Ishikawa (cell line): ENCODE measurements around the gene DOCK3.
A peak's percentile ranks its signal among the peaks of the same experiment; 100 is the strongest.

Experiments
- CEBPB ChIP-seq: IDR thresholded peaks from 2 replicates; pipeline ENCODE4 v1.6.1; 2012
- CREB1 ChIP-seq: IDR thresholded peaks from 2 replicates; pipeline ENCODE4 v1.6.1; 2012; ENCODE audit warnings: low read depth
- EGR1 ChIP-seq: IDR thresholded peaks from 2 replicates; pipeline ENCODE4 v1.6.1; 2012
- EP300 ChIP-seq: IDR thresholded peaks from 2 replicates; pipeline ENCODE4 v1.6.1; 2012; ENCODE audit warnings: borderline replicate concordance
- FOXM1 ChIP-seq: IDR thresholded peaks from 2 replicates; pipeline ENCODE4 v1.6.1; 2012; ENCODE audit warnings: low read depth, borderline replicate concordance
- NFIC ChIP-seq: IDR thresholded peaks from 2 replicates; pipeline ENCODE4 v1.6.1; 2012
- RAD21 ChIP-seq: IDR thresholded peaks from 2 replicates; pipeline ENCODE4 v1.6.1; 2012; ENCODE audit warnings: low read depth
- TAF1 ChIP-seq: IDR thresholded peaks from 2 replicates; pipeline ENCODE4 v1.6.1; 2012; ENCODE audit warnings: low read depth, mild to moderate bottlenecking
- TCF12 ChIP-seq: IDR thresholded peaks from 2 replicates; pipeline ENCODE4 v1.6.1; 2012; ENCODE audit warnings: low read depth
- TEAD4 ChIP-seq: IDR thresholded peaks from 2 replicates; pipeline ENCODE4 v1.6.1; 2012
- YY1 ChIP-seq: IDR thresholded peaks from 2 replicates; pipeline ENCODE4 v1.6.1; 2012; ENCODE audit warnings: low read depth
- ZBTB7A ChIP-seq: IDR thresholded peaks from 2 replicates; pipeline ENCODE4 v1.6.1; 2012; ENCODE audit warnings: low read depth
- TF ChIP-seq, protein P1 (sequence below): IDR thresholded peaks from 2 replicates; pipeline ENCODE4 v1.6.1; 2012; ENCODE audit warnings: low read depth, mild to moderate bottlenecking
- TF ChIP-seq, protein P2 (sequence below): IDR thresholded peaks from 2 replicates; pipeline ENCODE4 v1.6.1; 2012
- TF ChIP-seq, protein P3 (sequence below): IDR thresholded peaks from 2 replicates; pipeline ENCODE4 v1.6.1; 2012

Gene DOCK3

DNA sequence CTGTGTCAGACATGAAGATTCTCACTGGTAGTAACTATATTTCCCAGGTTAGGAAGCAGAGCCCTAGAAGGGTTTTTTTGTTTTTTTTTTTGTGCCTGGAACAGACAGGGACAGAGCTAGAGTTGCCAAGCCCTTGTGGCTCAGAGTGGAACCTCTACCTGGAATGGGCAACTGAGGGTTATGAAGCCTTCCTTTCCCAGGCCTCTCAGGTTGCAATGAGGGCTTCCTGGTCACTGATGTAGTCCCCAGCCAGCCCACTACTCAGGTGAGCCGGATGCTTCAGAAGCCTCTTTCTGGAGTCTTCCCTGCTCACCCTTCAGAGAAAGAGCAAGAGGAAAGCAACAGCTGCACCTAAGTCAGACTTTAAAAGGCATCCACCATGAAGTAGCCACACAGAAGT, 661.5 kb downstream of the DOCK3 start:
- TF ChIP-seq YY1, result no peak
- TF ChIP-seq, protein P1, sequence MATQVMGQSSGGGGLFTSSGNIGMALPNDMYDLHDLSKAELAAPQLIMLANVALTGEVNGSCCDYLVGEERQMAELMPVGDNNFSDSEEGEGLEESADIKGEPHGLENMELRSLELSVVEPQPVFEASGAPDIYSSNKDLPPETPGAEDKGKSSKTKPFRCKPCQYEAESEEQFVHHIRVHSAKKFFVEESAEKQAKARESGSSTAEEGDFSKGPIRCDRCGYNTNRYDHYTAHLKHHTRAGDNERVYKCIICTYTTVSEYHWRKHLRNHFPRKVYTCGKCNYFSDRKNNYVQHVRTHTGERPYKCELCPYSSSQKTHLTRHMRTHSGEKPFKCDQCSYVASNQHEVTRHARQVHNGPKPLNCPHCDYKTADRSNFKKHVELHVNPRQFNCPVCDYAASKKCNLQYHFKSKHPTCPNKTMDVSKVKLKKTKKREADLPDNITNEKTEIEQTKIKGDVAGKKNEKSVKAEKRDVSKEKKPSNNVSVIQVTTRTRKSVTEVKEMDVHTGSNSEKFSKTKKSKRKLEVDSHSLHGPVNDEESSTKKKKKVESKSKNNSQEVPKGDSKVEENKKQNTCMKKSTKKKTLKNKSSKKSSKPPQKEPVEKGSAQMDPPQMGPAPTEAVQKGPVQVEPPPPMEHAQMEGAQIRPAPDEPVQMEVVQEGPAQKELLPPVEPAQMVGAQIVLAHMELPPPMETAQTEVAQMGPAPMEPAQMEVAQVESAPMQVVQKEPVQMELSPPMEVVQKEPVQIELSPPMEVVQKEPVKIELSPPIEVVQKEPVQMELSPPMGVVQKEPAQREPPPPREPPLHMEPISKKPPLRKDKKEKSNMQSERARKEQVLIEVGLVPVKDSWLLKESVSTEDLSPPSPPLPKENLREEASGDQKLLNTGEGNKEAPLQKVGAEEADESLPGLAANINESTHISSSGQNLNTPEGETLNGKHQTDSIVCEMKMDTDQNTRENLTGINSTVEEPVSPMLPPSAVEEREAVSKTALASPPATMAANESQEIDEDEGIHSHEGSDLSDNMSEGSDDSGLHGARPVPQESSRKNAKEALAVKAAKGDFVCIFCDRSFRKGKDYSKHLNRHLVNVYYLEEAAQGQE, result no peak

DNA sequence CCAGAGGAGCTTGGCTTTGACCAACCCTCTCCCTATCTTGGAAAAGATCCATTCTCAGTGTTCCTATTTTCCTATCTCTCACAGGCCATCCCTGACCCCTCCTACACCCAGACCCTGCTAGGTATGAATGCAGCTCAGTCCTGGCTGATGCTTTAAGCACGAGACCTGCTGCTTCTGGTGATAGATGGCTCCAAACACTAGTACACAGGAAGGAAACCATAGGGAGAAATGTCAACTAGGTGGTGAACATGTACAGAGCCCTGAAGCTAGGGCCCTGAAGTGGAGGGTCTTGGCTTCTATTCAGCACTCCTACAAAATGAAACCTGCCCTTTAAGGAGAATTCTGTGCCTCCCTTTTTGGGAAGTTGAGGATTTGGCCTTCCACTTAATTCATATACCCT, 662.9 kb downstream of the DOCK3 start:
- TF ChIP-seq TEAD4, result no peak
- TF ChIP-seq, protein P1, result no peak
- TF ChIP-seq RAD21, result no peak
- TF ChIP-seq NFIC, result no peak
- TF ChIP-seq, protein P2, sequence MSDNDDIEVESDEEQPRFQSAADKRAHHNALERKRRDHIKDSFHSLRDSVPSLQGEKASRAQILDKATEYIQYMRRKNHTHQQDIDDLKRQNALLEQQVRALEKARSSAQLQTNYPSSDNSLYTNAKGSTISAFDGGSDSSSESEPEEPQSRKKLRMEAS, result no peak
- TF ChIP-seq FOXM1, result no peak
- TF ChIP-seq TAF1, result no peak
- no peak for TF ChIP-seq TCF12
- no peak for TF ChIP-seq ZBTB7A
- TF ChIP-seq YY1, result no peak
- TF ChIP-seq EGR1, result no peak
- no peak for TF ChIP-seq CEBPB
- TF ChIP-seq, protein P3, sequence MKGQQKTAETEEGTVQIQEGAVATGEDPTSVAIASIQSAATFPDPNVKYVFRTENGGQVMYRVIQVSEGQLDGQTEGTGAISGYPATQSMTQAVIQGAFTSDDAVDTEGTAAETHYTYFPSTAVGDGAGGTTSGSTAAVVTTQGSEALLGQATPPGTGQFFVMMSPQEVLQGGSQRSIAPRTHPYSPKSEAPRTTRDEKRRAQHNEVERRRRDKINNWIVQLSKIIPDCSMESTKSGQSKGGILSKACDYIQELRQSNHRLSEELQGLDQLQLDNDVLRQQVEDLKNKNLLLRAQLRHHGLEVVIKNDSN, result no peak
- no peak for TF ChIP-seq CREB1
- no peak for TF ChIP-seq EP300

DNA sequence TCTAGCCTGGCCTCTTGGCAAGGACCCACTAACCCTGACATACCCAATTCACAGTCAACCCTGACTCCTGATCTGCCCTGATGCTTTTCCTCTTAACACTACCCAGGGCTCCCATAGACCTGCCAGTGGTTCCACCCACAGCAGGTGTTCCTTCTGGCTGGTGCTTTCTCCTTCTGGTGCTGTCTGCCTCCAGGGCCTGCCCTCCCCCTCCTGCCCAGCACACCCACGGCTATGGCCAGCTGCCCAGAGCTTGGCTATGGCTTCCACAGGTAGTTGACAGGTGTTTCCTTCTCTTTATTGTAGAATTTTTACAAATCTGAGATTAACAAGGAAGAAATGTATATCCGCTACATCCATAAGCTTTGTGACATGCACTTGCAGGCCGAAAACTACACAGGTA, 663.9 kb downstream of the DOCK3 start:
- TF ChIP-seq, protein P1, result no peak
- peak; percentile 65 for TF ChIP-seq EGR1

DNA sequence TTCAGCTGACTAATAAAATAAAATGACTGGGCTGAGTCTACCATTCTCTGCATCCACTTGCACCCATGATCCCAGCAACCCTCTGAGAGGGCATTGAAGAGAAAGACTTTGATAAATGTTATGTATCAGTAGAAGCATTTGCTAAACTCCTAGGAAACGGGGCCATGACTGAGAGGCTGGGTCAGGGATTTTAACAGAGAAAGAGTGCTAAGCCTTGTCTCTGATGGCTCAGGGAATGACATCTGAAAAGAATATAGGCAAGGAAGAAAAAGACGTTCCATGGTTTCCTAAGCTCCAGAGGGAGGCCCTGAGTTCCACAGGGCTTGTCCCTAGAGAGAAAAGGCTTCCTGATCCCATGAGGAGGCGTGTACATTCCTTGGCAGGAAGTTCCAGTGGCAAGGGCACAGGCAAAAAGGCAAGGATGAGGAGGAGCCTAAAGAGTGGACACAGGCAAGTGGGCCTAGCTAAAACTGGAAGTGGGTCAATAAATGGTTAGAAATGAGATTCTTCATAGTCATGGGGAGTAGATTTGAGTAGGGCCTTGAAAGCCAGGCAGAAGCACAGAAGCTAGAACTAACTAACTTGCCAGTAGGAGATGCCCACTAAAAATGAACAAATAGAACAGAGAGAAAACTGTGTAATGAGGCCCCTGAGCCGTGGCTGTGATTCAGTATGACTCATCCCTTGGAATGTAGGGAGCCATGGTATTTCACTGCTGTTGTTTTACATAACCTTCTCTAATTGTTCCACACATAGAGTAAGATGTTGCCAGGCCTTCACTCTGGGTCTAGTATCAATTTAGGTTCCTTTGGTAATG, 665.5 kb downstream of the DOCK3 start:
- TF ChIP-seq, protein P3, result no peak; the same call in 1 of the 2 replicates
- TF ChIP-seq CREB1 (no peak), YY1 (0 out of 2 replicates have a peak, but pooled peaks have one; percentile 20), EP300 (no peak), TAF1 (no peak), TEAD4 (peak; percentile 92), EGR1 (no peak), NFIC (no peak), FOXM1 (no peak)
- TF ChIP-seq, protein P1, result no peak
